HCT116 (cell line): ENCODE measurements around the gene NDUFB2.

Source experiments
- MAX ChIP-seq: IDR thresholded peaks from 2 replicates; pipeline ENCODE4 v1.6.1; 2012
- YY1 ChIP-seq: IDR thresholded peaks from 2 replicates; pipeline ENCODE4 v1.6.1; 2011; ENCODE audit warnings: low read length, low read depth, moderate library complexity, mild to moderate bottlenecking; ENCODE audit not compliant: insufficient replicate concordance; ENCODE audit errors: extremely low read depth
- ZBTB33 ChIP-seq: IDR thresholded peaks from 2 replicates; pipeline ENCODE4 v1.6.1; 2011; ENCODE audit warnings: mild to moderate bottlenecking, low read length, moderate library complexity; ENCODE audit not compliant: insufficient replicate concordance; ENCODE audit errors: extremely low read depth

- TF ChIP-seq MAX, result no peak
- no peak for TF ChIP-seq YY1
- no peak for TF ChIP-seq ZBTB33
Observed at GRCh38 chr7:140704205-140704604, 7.7 kb downstream of the NDUFB2 start.
